ENCODE measurements around the gene TRABD. TPM values are rescaled to one million over a fixed set of nuclear protein-coding genes. Genes with fewer than 3 reads are reported as not detected.

Gene TRABD
- total RNA-seq, 1 donor, result 15.5 TPM

- no peak overlapping the region for H3K4me3 ChIP-seq (ENCODE audit: low read depth, low read length)
- no peak for TF ChIP-seq CTCF (IDR thresholded peaks at IDR 0.05; ENCODE audit: insufficient read depth, low read length)
- DNase-seq (ENCODE audit: low read depth), result no peak
Observed at GRCh38 chr22:50169181-50169759, 16.4 kb upstream of the TRABD start.

- no peak for TF ChIP-seq CTCF (IDR thresholded peaks at IDR 0.05; ENCODE audit: insufficient read depth, low read length)
- peak overlapping the region; percentile 57 for H3K4me3 ChIP-seq (ENCODE audit: low read depth, low read length)
- DNase-seq (ENCODE audit: low read depth), result peak; percentile 20
Observed at GRCh38 chr22:50169774-50170341, 15.9 kb upstream of the TRABD start.

GRCh38 chr22:50170453-50171318, 15.0 kb upstream of the TRABD start, which contains the start of gene PANX2:
TSS of gene PANX2 (plus strand) at chr22:50170731. CDS start at chr22:50170731, 0 bp downstream.
- TF ChIP-seq CTCF (IDR thresholded peaks at IDR 0.05; ENCODE audit: insufficient read depth, low read length), result no peak
- peak within 1 kb of the TSS; percentile 65 for H3K4me3 ChIP-seq (ENCODE audit: low read depth, low read length)
- DNase-seq (ENCODE audit: low read depth), result no peak

- no peak for TF ChIP-seq CTCF (IDR thresholded peaks at IDR 0.05; ENCODE audit: insufficient read depth, low read length)
- DNase-seq (ENCODE audit: low read depth), result no peak
- peak overlapping the region; percentile 65 for H3K4me3 ChIP-seq (ENCODE audit: low read depth, low read length)
Observed at GRCh38 chr22:50171319-50171964, 14.3 kb upstream of the TRABD start.

GRCh38 chr22:50171965-50172421, 13.7 kb upstream of the TRABD start:
- H3K4me3 ChIP-seq (ENCODE audit: low read depth, low read length), result no peak overlapping the region
- no peak for DNase-seq (ENCODE audit: low read depth)
- no peak for TF ChIP-seq CTCF (IDR thresholded peaks at IDR 0.05; ENCODE audit: insufficient read depth, low read length)

- DNase-seq (ENCODE audit: low read depth), result no peak
- no peak for TF ChIP-seq CTCF (IDR thresholded peaks at IDR 0.05; ENCODE audit: insufficient read depth, low read length)
- H3K4me3 ChIP-seq (ENCODE audit: low read depth, low read length), result no peak overlapping the region
Observed at GRCh38 chr22:50173311-50173982, 12.3 kb upstream of the TRABD start.

Data from fibroblast of the aortic adventitia (primary cell).